ENCODE results near the gene DYRK1A.
"Not testable (repeated sequence)": the region's sequence is repeated elsewhere in the genome, so short reads cannot be mapped to it uniquely, and the experiment has no call there.

DYRK1A gene

GRCh38 chr21:37496972-37497371 lies 130.4 kb downstream of the DYRK1A start:
- peak in 1 of 2 experiments; percentile 19 for DNase-seq

- DNase-seq: no peak
These were observed 132.1 kb downstream of the DYRK1A start for GRCh38 chr21:37498664-37499063.

- DNase-seq: no peak
These were observed 136.4 kb downstream of the DYRK1A start for GRCh38 chr21:37502947-37503346.

GRCh38 chr21:37503848-37504467 lies 137.4 kb downstream of the DYRK1A start:
- DNase-seq: no peak

DNA sequence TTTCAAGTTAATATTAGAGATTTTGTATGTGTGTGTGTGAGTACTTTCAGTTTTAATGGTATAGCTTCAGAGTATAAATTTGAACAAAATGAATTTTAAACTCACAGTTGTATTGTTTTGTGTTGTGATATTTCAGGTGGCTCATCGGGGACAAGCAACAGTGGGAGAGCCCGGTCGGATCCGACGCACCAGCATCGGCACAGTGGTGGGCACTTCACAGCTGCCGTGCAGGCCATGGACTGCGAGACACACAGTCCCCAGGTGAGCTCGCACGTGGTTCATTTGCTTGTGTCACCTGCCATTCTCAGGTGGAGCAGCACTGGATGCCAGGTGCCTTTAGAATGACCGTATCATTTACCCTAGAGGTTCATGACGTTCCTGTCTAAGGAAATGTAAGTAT lies 139.4 kb downstream of the DYRK1A start:
- no peak for DNase-seq

DNA sequence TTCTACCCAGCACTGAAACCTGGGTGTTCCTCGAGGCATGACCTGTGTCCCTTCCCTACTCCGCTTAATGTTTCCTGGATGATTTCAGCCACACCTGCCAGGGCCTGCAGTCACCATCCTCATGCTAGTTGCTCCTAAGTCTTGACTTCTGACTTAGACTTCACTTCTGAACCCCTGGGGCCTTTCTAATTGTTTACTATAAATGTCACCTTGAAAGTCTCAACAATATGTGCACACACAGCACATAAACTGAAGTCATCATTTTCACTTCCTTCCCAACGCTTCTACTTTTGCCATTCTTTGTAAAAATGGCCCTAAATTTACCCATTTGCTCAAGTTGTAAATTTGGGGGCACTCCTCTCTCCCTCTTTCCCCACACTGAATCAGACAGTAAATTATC lies 141.1 kb downstream of the DYRK1A start:
- DNase-seq: no peak

- DNase-seq: no peak
These were observed 141.8 kb downstream of the DYRK1A start for GRCh38 chr21:37508341-37508740.

GRCh38 chr21:37509802-37510393 lies 143.3 kb downstream of the DYRK1A start:
- DNase-seq: no peak

GRCh38 chr21:37511848-37512247 lies 145.3 kb downstream of the DYRK1A start:
- DNase-seq: no peak

DNA sequence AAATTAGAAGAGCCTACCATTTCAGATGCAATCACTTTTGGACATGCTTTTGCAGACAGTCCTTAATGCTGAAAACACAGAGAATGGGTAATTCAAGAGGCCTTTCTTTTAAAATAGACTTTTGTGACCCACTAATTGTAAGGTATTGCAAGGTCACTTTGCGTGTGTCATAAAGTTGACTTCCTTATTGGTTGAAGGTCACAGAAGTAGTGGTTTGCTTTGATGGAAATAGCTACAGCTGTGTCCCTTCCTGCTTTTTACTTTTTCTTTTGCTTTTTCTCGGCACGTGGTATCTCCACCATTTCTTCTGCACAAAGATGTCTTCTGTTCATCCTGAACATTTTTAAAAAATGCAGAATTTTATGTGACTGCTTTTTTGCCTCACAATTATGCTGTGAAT lies 146.8 kb downstream of the DYRK1A start:
- no peak for DNase-seq

DNA sequence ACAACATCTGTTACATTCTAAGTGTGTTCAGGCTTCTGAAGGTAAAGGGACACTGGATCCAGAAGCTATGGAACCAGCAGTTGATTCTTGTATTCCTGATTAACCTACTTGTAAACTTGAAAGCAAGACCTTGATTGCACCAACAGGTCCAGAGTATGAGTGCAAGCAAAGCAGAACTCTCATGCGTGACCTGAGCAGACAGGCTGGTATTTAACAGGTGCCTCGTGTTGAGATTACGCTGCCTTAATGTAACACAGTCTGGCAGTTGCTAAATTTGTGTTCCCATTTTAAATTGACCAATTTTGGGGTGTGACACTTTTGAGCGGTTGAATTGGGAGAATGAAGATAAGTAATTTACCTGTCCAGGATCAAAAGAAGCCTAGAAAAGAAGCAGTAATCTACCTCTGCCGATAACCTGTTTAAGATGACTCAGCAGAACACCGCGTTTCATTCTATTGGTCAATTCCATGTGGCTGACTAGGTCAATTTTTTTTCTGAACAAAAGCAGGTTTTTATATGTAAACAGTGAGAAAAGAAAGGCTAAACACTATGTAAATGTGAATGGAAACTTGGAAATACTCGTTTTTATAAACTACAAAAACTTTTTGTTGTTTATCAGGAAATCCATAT lies 147.6 kb downstream of the DYRK1A start:
- DNase-seq: no peak

- DNase-seq: no peak
These were observed 150.4 kb downstream of the DYRK1A start for GRCh38 chr21:37516998-37517397.

DNA sequence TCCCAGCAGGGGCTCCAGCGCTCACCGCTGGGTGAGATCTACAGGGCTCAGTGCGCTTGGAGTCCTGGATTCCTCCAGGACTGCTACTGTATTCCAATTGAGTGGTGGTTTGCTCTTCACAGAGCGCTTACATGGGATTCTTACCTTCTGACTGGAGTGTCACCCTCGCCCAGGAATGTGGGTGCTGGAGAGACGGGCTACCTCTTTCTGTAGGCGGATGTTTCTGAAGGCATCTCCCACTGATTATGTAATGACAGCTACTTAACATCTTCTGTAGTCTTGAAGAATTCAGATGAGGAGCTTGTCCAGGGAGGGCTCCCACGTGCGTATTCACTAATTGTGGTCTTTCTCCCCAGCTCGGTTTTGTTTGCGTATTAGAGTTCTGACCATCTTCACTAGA lies 154.2 kb downstream of the DYRK1A start:
- DNase-seq: no peak

GRCh38 chr21:37521658-37522057 lies 155.1 kb downstream of the DYRK1A start:
- DNase-seq: no peak

- no peak for DNase-seq
These were observed 156.2 kb downstream of the DYRK1A start for GRCh38 chr21:37522641-37523295.

DNA sequence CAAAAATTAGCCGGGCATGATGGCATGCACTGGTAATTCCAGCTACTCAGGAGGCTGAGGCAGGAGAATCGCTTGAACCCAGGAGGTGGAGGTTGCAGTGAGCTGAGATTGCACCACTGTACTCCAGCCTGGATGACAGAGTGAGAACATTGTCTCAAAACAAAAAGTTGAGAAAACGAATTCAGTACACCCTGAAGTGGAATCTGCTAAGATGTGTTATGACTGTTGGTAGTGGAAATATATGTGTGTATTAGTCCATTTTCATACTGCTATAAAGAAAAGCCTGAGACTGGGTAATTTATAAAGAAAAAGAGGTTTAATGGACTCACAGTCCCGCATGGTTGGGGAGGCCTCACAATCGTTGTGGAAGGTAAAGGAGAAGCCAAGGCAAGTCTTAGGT lies 158.4 kb downstream of the DYRK1A start:
- not testable (repeated sequence) for DNase-seq

GRCh38 chr21:37525810-37526209 lies 159.2 kb downstream of the DYRK1A start:
- DNase-seq: no peak

GRCh38 chr21:37527103-37527502 lies 160.5 kb downstream of the DYRK1A start:
- DNase-seq: no peak

GRCh38 chr21:37527716-37528115 lies 161.1 kb downstream of the DYRK1A start:
- DNase-seq: no peak

- no peak for DNase-seq
These were observed 161.8 kb downstream of the DYRK1A start for GRCh38 chr21:37528150-37528937.

GRCh38 chr21:37529649-37530048 lies 163.1 kb downstream of the DYRK1A start:
- no peak for DNase-seq

DNA sequence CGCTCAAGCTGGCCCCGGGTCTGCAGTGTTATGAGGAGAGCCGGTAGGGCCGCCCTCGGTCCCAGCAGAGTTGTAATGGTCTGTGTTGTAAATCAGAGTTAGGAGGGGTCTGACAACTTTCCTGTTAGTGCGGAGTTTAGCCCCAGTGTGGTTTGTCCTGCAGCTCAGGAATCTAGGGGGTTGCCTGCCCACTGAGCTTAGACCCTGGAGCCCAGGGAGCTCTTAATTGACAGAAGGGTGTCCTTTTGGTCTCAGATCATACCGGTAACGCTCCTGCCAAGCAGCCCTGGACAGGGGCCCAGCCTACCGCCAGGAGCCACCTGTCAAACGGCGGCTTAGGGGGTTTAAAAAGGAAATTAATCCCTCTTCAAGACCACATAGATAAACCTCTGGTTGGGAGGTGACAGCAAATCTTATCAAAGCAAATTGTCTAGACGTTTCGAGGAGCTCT lies 164.4 kb downstream of the DYRK1A start:
- DNase-seq: peak; percentile 78 to 96

DNA sequence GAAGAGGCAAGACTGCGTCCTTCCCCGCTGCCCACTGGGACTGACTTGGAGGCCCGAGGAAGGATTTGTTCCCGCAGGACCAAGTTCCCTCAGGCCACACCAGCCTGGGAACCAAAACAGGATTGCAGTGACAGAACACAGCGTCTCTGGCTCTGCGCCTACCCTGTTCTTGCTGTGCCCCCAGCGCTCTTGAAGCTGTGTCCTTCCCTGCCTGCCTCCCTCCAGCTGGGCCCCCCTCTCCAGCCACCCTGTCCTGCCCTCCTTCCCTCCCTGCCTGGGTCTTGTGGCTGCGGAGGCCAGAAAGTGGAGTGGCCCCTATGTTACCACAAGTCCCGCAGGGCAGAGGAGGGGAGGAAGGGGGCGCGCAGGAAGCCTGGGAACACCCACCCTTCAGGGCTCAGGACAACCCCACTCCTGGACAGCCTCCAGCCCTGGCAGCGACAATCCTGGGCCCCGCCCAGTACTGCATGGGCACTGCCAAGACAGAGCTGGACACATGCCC lies 164.9 kb downstream of the DYRK1A start:
- DNase-seq: peak in 1 of 2 experiments; percentile 56

Measured in NCI-H524 (cell line).